Effector CD4-positive, alpha-beta T cell (primary cell): ENCODE data around the gene GPR15LG.
A peak's percentile ranks its signal among the peaks of the same experiment; 100 is the strongest.

Experiments used
- DNase-seq: peaks from one replicate; pipeline ENCODE4 v3.0.0-alpha.2; 2020

The GPR15LG gene

DNA sequence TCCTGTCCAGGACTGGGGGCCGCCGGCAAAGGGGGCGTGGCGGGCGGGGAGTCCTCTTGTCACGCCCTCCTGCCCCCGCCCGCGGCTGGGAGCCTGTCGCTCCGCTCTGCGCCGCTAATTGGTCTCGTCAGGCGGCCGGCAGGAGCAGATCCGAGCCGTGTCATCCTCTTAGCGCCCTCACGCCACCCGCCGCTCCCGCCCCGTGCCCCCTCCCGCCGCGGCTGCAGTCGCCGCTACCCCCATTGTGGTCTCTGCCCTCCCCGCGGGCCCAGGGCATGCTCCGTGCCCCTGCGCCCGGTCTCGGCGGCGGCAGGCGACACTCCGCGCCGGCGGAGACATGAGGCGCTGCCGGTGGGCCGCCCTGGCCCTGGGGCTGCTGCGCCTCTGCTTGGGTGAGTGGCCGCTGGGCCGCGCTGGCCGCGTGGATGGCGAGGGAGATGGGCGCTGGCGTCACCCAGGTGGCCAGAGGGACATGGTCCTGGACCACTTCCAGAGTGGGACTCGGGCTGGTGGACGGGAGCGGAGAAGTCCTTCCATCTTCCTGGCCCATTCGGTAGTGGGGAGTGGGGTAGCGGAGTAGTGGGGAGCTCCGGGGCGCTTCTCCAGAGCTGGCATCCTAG, 20.9 kb downstream of the GPR15LG start, which contains the start of gene CDHR1:
Gene CDHR1, plus strand, starts transcription at position 114 of the 620 bp plus-strand sequence. Its CDS starts 224 bp downstream, at position 338.
- no peak for DNase-seq

DNA sequence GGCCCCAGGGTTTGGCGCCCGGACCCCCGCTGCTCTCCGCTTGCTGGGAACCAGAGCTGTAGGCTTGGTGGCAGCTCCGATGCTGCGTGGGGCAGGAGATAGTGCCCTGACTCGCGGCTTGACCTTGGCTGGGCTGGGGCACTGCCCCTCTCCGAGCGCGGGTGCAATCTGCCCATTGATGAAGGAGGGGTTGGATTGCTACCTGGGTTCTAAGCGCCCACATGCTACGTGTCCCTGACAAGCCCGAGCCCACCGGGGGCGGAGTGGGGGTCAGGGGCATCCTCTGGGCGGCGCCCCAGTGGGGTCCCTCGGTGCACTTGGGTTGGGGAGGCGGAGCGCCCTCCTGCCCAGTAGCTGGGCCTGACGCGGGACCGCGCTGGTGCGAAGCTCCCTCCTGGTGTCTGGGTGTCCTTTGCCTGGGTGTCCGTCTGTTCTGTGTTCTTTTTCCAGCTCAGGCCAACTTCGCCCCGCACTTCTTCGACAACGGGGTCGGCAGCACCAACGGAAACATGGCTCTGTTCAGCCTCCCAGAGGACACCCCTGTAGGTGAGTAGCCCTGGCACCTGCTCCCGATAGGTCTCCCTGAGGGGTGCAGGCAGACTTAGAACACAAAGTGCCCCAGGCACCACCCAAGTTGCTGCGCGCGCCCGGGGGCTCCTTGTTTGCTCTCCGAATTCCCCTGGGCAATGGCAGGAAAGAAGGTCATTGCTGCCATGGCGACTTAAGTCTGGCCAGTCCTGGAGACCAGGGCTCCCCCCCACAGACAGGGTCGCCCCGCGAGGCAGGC, 21.6 kb downstream of the GPR15LG start:
- DNase-seq: no peak

DNA sequence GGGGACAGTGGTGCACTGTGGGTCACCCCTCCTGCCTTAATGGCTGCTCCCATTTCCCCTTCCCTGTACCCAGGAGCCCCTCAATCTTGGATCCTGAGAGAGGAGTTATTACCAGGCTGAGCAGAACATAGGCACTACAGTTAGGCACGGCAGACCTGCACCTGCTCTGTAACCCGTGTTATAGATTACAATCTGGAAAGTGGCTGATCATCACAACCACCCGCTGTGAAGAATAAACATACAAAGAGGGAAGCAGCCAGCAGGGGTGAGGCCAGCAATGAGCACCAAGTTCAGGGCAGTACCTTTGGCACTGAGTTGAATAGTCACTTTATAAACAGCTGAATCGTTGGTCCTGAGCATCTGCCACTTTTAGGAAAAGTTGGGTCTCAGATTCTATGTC, 22.5 kb downstream of the GPR15LG start:
- no peak for DNase-seq

GRCh38 chr10:84196941-84197340, 23.3 kb downstream of the GPR15LG start:
- no peak for DNase-seq

DNA sequence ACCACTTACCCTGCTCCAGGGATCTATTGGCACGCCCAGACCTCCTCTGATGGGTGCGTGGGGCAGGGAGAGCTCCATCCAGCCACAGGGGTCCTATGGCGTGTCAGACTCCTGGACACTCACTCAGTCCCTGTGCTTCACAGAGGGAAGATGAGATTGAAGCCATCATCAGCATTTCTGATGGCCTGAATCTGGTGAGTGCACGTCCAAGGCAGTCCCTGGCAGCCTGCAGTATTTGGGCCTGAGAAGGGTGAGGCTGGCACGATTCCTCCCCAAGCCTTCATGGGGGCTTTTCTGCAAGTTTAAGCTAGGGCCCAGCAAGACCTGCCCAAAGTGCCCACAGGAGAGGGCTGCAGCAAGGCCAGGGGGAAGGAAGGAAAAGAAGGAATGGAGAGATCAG, 24.0 kb downstream of the GPR15LG start:
- no peak for DNase-seq

DNA sequence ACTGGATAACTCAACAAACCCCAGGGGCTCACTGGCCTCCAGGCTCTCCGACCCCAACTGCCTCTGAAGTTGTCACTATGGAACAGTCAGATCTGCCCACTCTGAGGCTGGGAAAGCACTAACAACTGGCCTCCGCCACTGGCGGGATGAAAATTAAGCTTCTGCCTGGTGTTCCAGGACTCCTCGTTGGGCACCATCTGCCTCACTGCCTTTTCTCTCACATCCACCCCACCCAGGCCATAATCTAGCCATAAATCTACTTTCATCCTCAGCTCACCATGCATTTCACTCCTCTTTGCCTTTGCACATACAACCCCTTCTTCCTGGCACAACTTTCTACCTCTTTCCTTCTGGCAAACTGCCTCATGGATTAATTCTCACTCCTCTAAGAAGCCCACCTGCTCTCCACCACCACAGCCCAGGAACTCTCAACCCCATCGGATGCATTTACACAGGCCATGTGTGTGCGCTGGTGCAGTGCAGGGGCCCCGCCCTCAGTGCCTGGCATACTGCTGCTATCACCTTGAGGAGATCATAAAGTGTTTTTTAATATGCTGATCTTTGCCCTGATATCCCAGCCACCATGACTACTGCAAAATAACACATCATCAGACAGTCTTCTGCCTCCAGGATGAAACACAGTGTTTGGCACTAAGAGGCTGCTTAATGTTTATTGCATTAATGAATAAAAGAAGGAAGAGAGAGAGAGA, 24.8 kb downstream of the GPR15LG start:
- no peak for DNase-seq

- DNase-seq: no peak
These were observed 27.1 kb downstream of the GPR15LG start for GRCh38 chr10:84200537-84201243.

GRCh38 chr10:84201244-84201606, 27.6 kb downstream of the GPR15LG start:
- DNase-seq: no peak

- DNase-seq: no peak
These were observed 28.1 kb downstream of the GPR15LG start for GRCh38 chr10:84201682-84202081.

DNA sequence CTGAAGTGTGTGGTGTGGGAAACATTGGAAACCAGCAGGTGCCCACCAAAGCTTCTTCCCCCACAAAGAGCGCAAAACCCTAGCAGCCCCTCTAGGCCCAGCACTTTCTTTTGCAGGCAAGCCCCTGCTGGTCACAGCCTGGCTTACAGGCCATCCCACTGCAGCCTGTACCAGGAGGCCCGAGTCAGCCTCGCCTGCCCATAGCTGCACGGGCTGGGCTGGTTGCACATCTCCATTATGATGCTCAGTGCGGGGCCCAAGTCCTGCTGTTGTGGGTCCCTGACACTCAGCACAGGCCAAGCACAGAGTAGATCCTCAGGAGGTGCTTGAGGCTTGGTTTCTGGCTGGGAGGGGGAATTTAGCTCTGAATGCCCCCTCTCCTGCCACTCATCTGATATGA, 28.7 kb downstream of the GPR15LG start:
- no peak for DNase-seq

DNA sequence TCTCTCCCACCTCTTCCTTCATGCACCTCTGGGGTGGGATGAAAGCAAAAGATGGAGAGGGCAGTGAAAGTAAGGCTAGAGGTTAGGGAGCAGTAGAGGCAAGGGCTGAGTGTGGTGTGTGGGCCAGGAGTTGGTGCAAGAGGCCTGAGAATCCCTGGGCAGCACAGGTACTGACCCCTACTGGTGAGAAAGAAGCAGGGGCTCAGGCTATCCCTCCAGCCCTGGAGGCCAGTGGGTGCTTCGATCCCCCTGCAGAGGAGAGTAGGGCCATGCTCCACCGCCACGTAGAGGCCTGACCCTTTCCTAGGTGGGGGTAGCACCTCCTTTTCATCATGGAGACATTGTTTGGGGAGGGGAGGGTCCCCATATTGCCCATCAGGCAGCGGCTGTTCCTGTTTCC, 30.5 kb downstream of the GPR15LG start:
- no peak for DNase-seq

- DNase-seq: no peak
These were observed 31.0 kb downstream of the GPR15LG start for GRCh38 chr10:84204610-84205009.

- DNase-seq: peak; percentile 41
These were observed 31.6 kb downstream of the GPR15LG start for GRCh38 chr10:84205049-84205852.

DNA sequence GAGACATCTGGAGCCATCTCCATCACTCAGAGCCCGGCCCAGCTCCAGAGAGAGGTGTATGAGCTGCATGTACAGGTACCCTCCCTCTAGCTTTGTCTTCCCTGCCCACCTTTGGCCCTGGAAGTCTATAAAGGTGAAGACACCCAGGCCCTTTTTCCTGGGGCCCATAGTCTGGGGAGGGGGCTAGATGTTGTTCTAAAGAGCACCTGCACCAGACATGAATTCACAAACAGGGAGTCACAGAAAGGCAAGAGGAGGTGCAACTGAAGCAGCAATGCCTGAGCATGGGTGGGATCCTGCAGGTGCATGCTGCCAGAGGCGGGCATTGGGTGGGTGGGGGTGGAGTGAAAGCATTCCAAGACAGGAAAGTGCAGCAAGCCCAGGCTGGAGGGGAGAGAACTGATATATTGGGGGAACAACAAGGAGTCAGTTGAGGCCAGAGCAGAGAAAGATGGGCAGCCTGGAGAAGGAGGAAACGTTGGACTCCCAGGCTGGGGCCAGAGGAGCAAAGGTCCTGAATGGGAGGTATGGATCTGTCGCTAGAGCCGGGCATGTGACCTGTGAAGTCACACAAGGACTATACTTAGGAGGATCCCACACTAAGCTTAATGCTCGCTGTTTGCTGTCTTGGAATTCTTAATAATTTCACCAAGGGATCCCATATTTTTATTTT, 32.4 kb downstream of the GPR15LG start:
- DNase-seq: no peak

GRCh38 chr10:84208023-84208422, 34.4 kb downstream of the GPR15LG start:
- DNase-seq: no peak

- DNase-seq: no peak
These were observed 38.0 kb downstream of the GPR15LG start for GRCh38 chr10:84211566-84211965.

DNA sequence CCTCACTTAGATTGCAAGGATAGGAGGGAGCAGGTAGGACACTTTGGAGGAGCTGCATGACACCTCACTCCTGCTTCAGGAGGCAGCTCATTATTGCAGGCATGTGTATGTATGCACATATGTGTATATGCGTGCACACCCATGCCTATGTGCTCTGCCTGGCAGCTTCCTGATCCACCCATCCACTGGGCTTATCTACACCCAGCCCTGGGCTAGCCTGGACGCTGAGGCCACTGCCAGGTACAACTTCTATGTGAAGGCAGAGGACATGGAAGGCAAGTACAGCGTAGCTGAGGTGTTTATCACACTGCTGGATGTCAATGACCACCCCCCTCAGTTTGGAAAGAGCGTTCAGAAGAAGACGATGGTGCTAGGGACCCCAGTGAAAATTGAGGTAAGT, 38.4 kb downstream of the GPR15LG start:
- DNase-seq: no peak

GRCh38 chr10:84213076-84213475, 39.5 kb downstream of the GPR15LG start:
- DNase-seq: no peak

- no peak for DNase-seq
These were observed 40.5 kb downstream of the GPR15LG start for GRCh38 chr10:84214046-84214572.

DNA sequence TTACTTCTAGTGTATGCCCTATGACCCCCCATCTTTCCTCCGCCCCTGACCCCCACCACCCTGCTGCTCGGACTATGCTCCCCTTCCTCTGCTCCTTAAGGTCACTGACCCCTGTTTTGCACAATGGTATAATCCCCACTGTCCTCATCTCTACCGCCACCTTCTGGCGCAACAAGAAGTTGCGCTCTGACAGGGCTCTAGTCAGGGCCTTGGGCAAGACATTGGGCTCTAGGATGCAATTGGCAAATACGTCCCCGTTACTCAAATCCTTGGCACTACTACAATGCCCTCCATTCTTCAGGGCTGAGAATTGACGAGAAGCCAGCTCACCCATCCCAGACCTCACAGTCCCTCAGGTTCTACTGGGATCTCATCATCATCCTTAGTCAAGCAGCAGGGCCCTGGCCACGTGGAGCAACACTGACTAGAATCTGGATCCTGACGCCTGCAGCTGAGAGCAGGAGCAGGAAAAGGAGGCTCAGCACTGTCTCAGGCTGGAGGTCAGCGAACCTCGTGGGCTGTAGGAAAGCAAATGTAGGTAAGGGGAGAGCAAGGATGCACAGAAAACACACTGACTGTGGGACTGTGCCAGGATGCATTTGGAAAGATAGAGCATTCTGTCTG, 41.1 kb downstream of the GPR15LG start:
- DNase-seq: no peak

DNA sequence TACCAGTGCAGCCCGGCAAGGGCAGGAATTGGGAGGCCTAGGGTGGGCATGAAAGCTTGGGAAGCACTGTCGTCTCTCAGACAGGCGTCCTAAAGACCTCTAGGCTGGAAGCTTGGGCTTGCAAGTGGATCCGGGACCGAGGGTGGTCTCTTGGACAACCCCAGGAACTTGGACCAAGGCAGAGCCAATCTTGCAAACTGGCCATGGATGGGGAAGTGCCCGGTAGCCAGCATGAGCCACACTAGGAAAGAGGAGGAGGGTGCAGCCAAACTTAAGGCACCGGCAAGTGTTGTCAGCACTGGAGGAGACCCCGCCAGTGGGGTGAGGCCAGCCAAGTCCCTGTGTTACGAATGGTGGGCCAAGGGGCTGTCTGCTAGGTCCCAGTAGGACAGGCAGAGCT, 43.2 kb downstream of the GPR15LG start:
- no peak for DNase-seq
